Suppressor macrophage (primary cell): ENCODE measurements around the gene PPHLN1.
"Not testable (repeated sequence)": the region's sequence is repeated elsewhere in the genome, so short reads cannot be mapped to it uniquely, and the experiment has no call there.

Experiments used
- DNase-seq, 4 experiments: peaks; one replicate each; pipeline ENCODE4 v3.0.0-alpha.2; 2020 to 2022

The PPHLN1 gene

GRCh38 chr12:42372154-42372791 is 46.3 kb downstream of the PPHLN1 start:
- peak; percentile 57 to 75 (median 70) for DNase-seq

DNA sequence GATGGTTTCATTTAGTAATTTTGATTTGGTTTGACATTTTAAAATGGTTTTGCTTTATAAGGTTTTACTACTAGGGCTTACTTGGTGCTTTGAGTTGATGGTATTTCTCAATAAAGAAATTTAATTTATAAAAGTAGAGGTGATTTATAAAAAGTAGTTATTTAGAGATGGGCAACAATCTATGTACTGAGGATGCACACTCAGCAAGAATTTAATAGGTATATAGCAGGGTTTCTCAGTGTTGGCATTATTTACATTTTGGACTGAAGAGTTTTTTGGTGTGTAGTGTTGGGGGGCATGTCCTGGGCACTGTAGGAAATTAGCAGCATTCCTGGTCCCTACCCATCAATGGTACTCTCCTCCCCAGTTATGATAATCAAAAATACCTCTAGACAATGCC is 47.7 kb downstream of the PPHLN1 start:
- no peak for DNase-seq

DNA sequence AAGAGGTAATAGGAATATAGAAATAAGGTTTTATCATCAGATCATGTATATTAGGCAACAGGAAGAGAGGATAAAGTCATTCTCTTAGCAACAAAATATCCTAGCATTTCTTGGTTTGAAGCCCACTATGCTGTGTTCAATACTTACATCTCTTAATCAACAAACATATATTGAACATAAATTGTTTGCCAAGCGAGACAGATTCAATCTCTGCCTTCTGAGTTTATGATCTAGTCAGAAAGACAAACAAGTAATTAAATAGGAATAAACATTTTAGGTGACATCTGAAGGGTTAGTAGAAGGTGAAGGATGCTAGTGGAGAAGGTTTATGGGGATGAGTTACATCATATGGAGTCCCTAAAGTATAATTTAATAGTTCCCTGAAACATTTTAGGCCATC is 54.8 kb downstream of the PPHLN1 start:
- DNase-seq: no peak

GRCh38 chr12:42382013-42382696 is 56.2 kb downstream of the PPHLN1 start:
- DNase-seq: peak; percentile 2 to 69 (median 42)

DNA sequence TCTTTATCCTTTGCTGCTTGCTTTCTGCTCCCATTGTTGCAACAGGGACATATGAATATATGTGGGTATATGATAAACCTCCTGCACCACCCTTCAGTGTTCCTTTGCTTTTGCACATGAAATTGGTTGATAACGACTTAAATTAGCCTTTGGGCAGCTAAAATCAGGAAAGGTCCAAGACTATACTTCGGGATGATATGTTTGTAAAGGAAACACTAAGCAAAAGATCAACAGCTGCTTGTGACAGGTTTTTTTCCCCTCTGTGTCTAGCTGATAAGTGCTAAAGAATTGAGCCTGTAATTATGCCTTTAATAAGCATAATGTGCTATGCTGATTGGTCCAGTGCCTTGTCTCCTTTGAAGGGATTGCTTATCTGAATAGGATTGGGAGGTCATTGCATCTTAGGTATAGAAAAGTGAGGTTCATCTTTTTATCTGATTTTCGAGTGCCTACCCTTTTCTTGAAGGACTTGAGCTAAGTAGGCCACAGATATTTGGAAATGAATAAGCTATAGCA is 59.4 kb downstream of the PPHLN1 start:
- DNase-seq: no peak

DNA sequence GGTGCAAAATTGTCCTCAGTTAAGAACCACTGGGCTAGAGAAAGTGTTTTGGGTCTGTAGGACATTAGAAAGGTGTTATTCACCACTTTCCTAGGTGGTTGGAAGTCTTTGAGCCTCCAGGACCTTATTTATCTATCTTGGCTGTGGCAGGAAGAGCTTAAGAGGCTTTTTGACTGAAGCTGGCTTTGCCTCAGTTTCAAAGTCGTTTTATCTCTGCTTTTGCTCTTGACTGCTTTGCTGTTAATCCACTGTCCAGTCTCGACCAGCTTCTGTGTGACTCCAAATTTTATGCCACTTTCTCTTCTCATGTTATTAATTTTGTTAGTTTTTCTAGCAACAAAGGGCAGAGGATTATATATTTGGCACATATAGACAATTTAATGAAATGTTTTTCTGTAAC is 60.3 kb downstream of the PPHLN1 start:
- DNase-seq: no peak

DNA sequence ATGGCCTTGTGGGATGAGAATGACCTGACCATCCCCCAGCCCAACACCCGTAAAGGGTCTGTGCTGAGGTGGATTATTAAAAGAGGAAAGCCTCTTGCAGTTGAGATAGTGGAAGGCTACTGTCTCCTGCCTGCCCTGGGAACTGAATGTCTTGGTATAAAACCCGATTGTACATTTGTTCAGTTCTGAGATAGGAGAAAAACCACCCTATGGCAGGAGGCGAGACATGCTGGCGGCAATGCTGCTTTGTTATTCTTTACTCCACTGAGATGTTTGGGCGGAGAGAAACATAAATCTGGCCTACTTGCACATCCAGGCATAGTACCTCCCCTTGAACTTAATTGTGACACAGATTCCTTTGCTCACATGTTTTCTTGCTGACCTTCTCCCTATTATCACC is 62.1 kb downstream of the PPHLN1 start:
- DNase-seq: not testable (repeated sequence)

DNA sequence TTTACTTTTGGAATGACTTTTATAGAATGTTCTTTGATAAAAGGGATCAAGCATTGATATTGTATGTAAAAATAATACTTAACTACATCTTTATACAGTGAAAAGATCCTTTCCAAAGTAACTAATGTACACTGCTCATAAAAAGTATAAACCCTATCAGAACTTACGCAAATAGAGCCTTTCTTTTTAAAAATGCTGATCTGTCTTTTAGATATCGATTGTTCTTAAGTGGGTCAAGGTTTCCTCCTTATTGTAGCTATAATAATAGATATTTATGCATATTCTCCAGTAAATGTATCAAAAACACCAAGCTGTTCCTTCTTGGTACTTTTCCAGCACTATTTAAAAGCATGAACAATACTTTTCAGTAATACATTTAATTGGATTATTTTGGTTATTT is 68.5 kb downstream of the PPHLN1 start:
- no peak for DNase-seq

DNA sequence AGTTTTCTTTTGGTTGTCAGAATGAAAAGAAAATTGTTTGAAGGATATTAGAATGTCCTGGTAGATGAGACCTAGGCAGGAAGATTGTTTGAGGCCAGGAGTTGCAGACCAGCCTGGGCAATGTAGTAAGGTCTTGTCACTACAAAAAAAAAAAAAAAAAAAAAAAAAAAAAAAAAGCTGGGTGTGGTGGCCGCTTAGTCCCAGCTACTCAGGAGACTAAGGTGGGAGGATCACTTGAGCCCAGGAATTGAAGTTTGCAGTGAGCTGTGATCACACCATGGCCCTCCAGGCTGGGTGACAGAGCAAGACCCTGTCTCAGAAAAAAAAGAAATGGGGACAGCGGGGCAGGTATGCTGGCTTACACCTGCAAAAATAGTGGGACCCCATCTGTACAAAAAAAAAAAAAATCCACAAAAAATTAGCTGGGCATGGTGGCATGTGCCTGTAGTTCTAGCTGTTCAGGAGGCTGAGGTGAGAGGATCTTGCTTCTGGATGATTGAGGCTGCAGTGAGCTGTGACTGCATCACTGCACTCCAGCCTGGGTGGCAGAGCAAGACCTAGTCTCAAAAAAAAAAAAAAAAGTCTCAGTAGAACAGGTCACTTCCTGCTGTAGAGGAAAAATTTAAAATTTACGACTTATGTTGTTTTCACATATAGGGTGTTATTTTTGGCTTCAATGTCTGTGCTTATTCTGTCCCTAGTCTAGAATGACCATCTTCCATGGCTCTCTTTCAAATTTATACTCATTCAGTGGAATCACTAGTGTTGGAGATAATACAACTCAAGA is 70.7 kb downstream of the PPHLN1 start:
- no peak for DNase-seq

GRCh38 chr12:42402821-42403411 is 76.9 kb downstream of the PPHLN1 start:
- DNase-seq: no peak

DNA sequence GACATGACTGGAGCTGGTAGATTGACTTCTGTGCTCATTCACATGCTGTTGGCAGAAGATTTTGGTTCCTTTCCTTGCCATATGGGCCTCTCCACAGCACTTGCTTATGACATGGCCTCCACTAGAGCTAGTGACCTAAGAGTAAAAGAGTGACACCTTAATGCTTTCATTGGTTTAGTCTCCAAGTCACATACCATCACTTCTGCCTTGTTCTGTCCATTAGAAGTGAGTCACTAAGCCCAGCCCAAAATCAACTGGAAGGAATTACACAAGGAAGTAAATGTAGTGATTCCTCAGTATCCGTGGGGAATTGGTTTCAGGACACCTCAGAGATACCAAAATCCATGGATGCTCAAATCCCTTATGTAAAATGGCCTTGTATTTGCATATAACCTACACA is 81.3 kb downstream of the PPHLN1 start:
- no peak for DNase-seq

GRCh38 chr12:42409471-42409870 is 83.5 kb downstream of the PPHLN1 start:
- no peak for DNase-seq

DNA sequence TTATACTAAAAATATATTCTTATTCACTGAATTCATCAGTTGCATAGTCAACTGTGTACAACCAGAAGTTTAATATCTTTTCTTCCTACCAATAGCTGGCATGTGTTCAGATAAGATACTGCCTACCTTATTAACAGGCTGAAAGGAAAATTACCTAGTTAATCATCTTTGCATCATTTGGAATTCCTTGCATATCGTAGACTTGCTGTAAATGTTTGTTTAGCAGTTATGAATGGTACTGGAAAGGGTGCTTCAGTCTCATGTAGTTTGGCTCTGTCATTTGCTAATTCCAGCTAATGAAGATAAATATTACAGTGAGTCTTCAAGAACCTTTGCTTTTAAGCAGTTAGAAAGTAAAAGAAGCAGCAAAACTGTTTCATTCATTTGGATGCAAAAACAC is 84.4 kb downstream of the PPHLN1 start:
- DNase-seq: no peak

- DNase-seq: no peak
These were observed 94.4 kb downstream of the PPHLN1 start for GRCh38 chr12:42420395-42420794.

DNA sequence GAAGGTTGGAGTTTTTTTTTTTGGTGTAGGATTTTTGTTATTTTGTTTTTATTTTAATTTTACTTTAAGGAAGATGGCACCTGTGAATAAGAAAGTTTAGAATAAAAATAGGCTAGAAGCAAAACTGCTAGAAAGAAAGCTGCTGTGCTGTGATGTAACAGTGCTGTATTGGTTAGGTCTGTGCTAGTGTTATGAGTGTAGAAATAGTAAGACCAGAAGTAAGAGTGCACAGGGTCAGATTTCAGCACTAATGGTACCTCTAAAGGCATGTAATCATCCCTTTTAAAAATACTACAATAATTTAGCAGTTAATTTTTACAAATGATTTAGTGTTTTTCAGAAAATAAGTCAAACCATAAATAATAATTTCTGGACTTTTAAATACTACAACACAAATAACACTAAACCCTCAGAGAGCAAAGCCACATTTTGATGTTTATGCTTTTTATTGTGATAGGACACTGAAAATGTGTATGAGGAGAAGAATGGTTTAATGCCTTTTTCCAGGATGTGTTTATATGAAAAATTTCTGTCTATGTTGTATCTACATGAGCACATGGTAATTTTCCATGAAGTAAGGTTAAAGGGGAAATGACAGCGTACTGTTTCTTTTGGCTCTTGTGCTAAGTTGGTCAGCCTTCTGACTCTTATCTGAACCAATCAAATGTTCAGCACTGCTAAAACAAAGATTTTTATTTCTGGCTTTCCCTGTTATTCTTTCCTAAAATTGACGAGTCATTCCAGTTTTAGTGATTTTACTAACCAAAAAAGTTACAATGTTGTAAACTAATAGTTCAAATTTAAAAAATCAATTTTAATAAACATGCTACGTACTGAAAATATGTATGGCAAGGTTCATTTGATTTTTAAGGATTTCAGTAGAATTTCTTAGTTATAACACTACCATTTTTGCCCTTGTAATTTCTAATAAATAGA is 96.1 kb downstream of the PPHLN1 start:
- DNase-seq: peak; percentile 15 to 59 (median 34)

DNA sequence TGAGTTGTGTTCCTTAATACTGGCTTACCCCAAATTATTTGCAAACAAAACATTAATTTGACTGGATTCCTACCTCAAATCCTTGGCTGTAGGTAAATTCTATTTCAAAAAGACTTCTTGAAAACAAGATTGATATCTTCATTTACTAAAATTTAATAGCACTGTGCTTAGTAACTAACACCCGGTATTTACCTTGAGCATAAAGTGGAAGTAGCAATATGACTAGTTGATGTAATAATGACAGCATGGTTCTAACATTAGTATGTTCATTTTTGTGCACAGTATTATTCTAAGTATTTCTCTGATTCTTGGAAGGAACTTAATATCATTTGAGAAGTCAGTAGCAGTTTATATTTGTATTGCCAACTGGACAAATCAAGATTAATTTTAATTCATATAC is 96.8 kb downstream of the PPHLN1 start:
- peak in 2 of 4 experiments; percentile 27 to 31 for DNase-seq

DNA sequence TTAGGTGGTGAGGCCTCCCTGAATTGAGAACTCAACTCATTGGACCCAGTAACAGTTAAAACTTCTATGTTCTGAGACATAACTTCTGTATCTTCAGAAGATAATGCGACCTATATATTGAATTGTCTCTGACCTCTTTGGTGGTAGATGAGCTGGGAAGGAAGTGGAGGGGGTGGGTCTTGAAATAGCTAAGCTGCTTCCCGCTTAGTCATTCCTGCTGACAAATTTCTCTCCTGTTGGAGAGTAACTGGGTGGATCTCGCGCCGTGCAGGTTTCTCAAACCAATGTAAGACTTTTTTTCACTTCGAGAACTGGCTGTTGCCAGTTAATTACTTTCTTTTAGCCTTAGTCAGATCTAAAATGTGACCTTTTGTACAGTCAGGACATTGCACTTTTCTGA is 100.8 kb downstream of the PPHLN1 start:
- DNase-seq: peak; percentile 6 to 49 (median 34)

- no peak for DNase-seq
These were observed 102.9 kb downstream of the PPHLN1 start for GRCh38 chr12:42428850-42429249.

GRCh38 chr12:42432517-42433140 is 106.7 kb downstream of the PPHLN1 start:
- no peak for DNase-seq

GRCh38 chr12:42440608-42441007 is 114.6 kb downstream of the PPHLN1 start:
- DNase-seq: no peak

- no peak for DNase-seq
These were observed 116.4 kb downstream of the PPHLN1 start for GRCh38 chr12:42442311-42442759.
